SK-N-SH (cell line): Measurements from ENCODE around the gene OR6B1. TPM values are rescaled to one million over a fixed set of nuclear protein-coding genes. Genes with fewer than 3 reads are reported as not detected.

Experiments used
- CTCF ChIA-PET: fragments of 300-600, 350-600 bp; formaldehyde crosslinking; extraction: SDS; loops from one replicate; lab custom pipeline; 2021; lab: Yijun Ruan, JAX
- POLR2A ChIA-PET: fragments of 350-600 bp; sonication (Branson Sonifier 250); formaldehyde crosslinking; extraction: SDS; loops from one replicate; lab custom pipeline; 2020; ENCODE audit warnings: antibody characterized with exemption, inconsistent platforms; lab: Yijun Ruan, JAX
- DNase-seq: peaks from one replicate; pipeline ENCODE4 v3.0.0; 2012
- H2AFZ ChIP-seq: fragments of 200-600 bp; sonication (generic); 2 replicates; pipeline ENCODE4 v1.8.1; 2016; ENCODE audit warnings: antibody characterized with exemption, mild to moderate bottlenecking, low read depth
- H3F3A ChIP-seq: fragments of 200-600 bp; sonication (generic); replicated peaks from 2 replicates; pipeline ENCODE3; 2016; ENCODE audit warnings: antibody characterized with exemption, mild to moderate bottlenecking; ENCODE audit not compliant: insufficient read depth
- H3K27ac ChIP-seq, 2 experiments: fragments of 200-500 bp in 1 of 2; fragments of 200-600 bp in 1 of 2; sonication (Bioruptor generic) in 1 of 2; sonication (generic), shearing (Covaris generic) in 1 of 2; 2 replicates each; pipeline versions ENCODE4 v1.5.1 to v1.6.1; 2014 to 2016; ENCODE audit warnings: low read depth in 2 of 2, inconsistent platforms in 1 of 2, low read length in 1 of 2, mild to moderate bottlenecking in 1 of 2, mixed read lengths in 1 of 2
- H3K27me3 ChIP-seq: fragments of 200-600 bp; sonication (generic), shearing (Covaris generic); 2 replicates; pipeline ENCODE4 v1.6.1; 2016; ENCODE audit warnings: mixed run types; ENCODE audit not compliant: insufficient read depth
- H3K36me3 ChIP-seq, 2 experiments: fragments of 200-500 bp in 1 of 2; fragments of 200-600 bp in 1 of 2; sonication (Bioruptor generic) in 1 of 2; sonication (generic) in 1 of 2; replicated peaks in 1 of 2; 2 replicates each; pipeline versions ENCODE3 to v1.5.1; 2014 to 2016; ENCODE audit warnings: low read length in 1 of 2, mild to moderate bottlenecking in 1 of 2; ENCODE audit not compliant: insufficient read depth in 2 of 2, control insufficient read depth in 1 of 2
- H3K4me1 ChIP-seq, 2 experiments: fragments of 200-500 bp in 1 of 2; fragments of 200-600 bp in 1 of 2; sonication (Bioruptor generic) in 1 of 2; sonication (generic), shearing (Covaris generic) in 1 of 2; 2 replicates each; pipeline versions ENCODE4 v1.5.1 to v1.6.1; 2014 to 2016; ENCODE audit warnings: low read depth in 1 of 2, low read length in 1 of 2, mixed run types in 1 of 2; ENCODE audit not compliant: insufficient read depth in 2 of 2, control insufficient read depth in 1 of 2
- H3K4me2 ChIP-seq: fragments of 200-600 bp; sonication (generic), shearing (Covaris generic); 2 replicates; pipeline ENCODE4 v1.6.1; 2017; ENCODE audit warnings: mixed run types
- H3K4me3 ChIP-seq, 2 experiments: fragments of 200-500 bp in 1 of 2; fragments of 200-600 bp in 1 of 2; sonication (Bioruptor generic) in 1 of 2; sonication (generic), shearing (Covaris generic) in 1 of 2; 2 replicates each; pipeline versions ENCODE4 v1.5.1 to v1.8.1; 2014 to 2016; ENCODE audit warnings: low read depth in 2 of 2, inconsistent platforms in 1 of 2, low read length in 1 of 2, mild to moderate bottlenecking in 1 of 2, mixed read lengths in 1 of 2, moderate library complexity in 1 of 2
- H3K79me2 ChIP-seq: fragments of 200-600 bp; sonication (generic); 2 replicates; pipeline ENCODE4 v1.8.1; 2017; ENCODE audit warnings: mild to moderate bottlenecking; ENCODE audit not compliant: insufficient read depth
- H3K9ac ChIP-seq: fragments of 200-600 bp; sonication (generic); 2 replicates; pipeline ENCODE4 v1.6.1; 2017; ENCODE audit warnings: mixed run types
- H3K9me2 ChIP-seq: fragments of 200-600 bp; sonication (generic); 2 replicates; pipeline ENCODE4 v1.6.1; 2017; ENCODE audit warnings: mixed run types
- H3K9me3 ChIP-seq: fragments of 200-600 bp; sonication (generic); 2 replicates; pipeline ENCODE4 v1.6.1; 2017; ENCODE audit warnings: mixed run types, mild to moderate bottlenecking, moderate library complexity
- H4K20me1 ChIP-seq: fragments of 200-600 bp; sonication (generic); 2 replicates; pipeline ENCODE4 v1.6.1; 2017; ENCODE audit warnings: mild to moderate bottlenecking, mixed run types; ENCODE audit not compliant: insufficient read depth
- CHD2 ChIP-seq: fragments of 150-350 bp; IDR thresholded peaks from 2 replicates; pipeline ENCODE4 v1.6.1; 2018; ENCODE audit warnings: low read length; ENCODE audit not compliant: partially characterized antibody
- CTCF ChIP-seq: fragments of 200-600 bp; sonication (generic); IDR thresholded peaks from 2 replicates; pipeline ENCODE4 v1.6.1; 2017; ENCODE audit warnings: antibody characterized with exemption, mild to moderate bottlenecking, moderate library complexity
- EP300 ChIP-seq, 2 experiments: IDR thresholded peaks; 2 replicates each; pipeline versions ENCODE4 v1.4.0 to v1.6.1; 2012; ENCODE audit warnings: borderline replicate concordance in 1 of 2, low read depth in 1 of 2, low read length in 1 of 2
- EZH2phosphoT487 ChIP-seq: fragments of 200-600 bp; sonication (generic); IDR thresholded peaks from 2 replicates; pipeline ENCODE4 v1.6.1; 2017; ENCODE audit warnings: low read depth, mixed run types, mild to moderate bottlenecking, antibody characterized with exemption, moderate library complexity, borderline replicate concordance
- FOSL2 ChIP-seq: IDR thresholded peaks from 2 replicates; pipeline ENCODE4 v1.4.0; 2012; ENCODE audit warnings: low read depth, mild to moderate bottlenecking, moderate library complexity, borderline replicate concordance
- FOXJ3 ChIP-seq: sonication (generic); formaldehyde crosslinking; IDR thresholded peaks from 2 replicates; pipeline ENCODE4 v1.5.1; 2020; ENCODE audit warnings: mild to moderate bottlenecking, missing genetic modification reagents
- FOXM1 ChIP-seq: IDR thresholded peaks from 2 replicates; pipeline ENCODE4 v1.4.0; 2012; ENCODE audit warnings: low read depth, mild to moderate bottlenecking
- GABPA ChIP-seq: IDR thresholded peaks from 2 replicates; pipeline ENCODE4 v1.4.0; 2012; ENCODE audit warnings: low read depth, mild to moderate bottlenecking
- GATA2 ChIP-seq: sonication (generic); formaldehyde crosslinking; IDR thresholded peaks from 2 replicates; pipeline ENCODE4 v1.5.0; 2020; ENCODE audit warnings: mild to moderate bottlenecking, missing genetic modification reagents
- JUND ChIP-seq: IDR thresholded peaks from 2 replicates; pipeline ENCODE4 v1.4.0; 2012
- MAX ChIP-seq: IDR thresholded peaks from 2 replicates; pipeline ENCODE4 v1.4.0; 2012; ENCODE audit warnings: low read depth
- MEF2A ChIP-seq: IDR thresholded peaks from 2 replicates; pipeline ENCODE4 v1.4.0; 2012; ENCODE audit warnings: low read depth, borderline replicate concordance
- NFIC ChIP-seq: IDR thresholded peaks from 2 replicates; pipeline ENCODE4 v1.4.0; 2012; ENCODE audit warnings: borderline replicate concordance
- PBX3 ChIP-seq: IDR thresholded peaks from 2 replicates; pipeline ENCODE4; 2012
- POLR2AphosphoS5 ChIP-seq: IDR thresholded peaks from 2 replicates; pipeline ENCODE4 v1.6.1; 2012; ENCODE audit warnings: low read depth, low read length
- RCOR1 ChIP-seq: fragments of 150-350 bp; IDR thresholded peaks from 2 replicates; pipeline ENCODE4 v1.6.1; 2017; ENCODE audit warnings: antibody characterized with exemption, low read length
- RFX5 ChIP-seq: IDR thresholded peaks from 2 replicates; pipeline ENCODE4 v1.6.1; 2012; ENCODE audit warnings: mild to moderate bottlenecking, improper control_type of control experiment, low read length
- RXRA ChIP-seq: IDR thresholded peaks from 2 replicates; pipeline ENCODE4 v1.4.0; 2012; ENCODE audit warnings: low read depth, mild to moderate bottlenecking, borderline replicate concordance
- SIN3A ChIP-seq: IDR thresholded peaks from 2 replicates; pipeline ENCODE4 v1.6.1; 2012; ENCODE audit warnings: low read depth, mild to moderate bottlenecking, low read length, moderate library complexity, borderline replicate concordance
- TAF1 ChIP-seq: IDR thresholded peaks from 2 replicates; pipeline ENCODE4 v1.6.1; 2012; ENCODE audit warnings: low read depth, mild to moderate bottlenecking, low read length, moderate library complexity, borderline replicate concordance
- TCF12 ChIP-seq: IDR thresholded peaks from 2 replicates; pipeline ENCODE4 v1.4.0; 2012
- TEAD4 ChIP-seq: IDR thresholded peaks from 2 replicates; pipeline ENCODE4 v1.4.0; 2012; ENCODE audit warnings: mild to moderate bottlenecking, borderline replicate concordance; ENCODE audit not compliant: insufficient read depth
- USF2 ChIP-seq: fragments of 150-350 bp; IDR thresholded peaks from 2 replicates; pipeline ENCODE4 v1.6.1; 2017; ENCODE audit warnings: antibody characterized with exemption, low read length, low read depth, borderline replicate concordance
- YY1 ChIP-seq: IDR thresholded peaks from 2 replicates; pipeline ENCODE4 v1.4.0; 2012; ENCODE audit warnings: low read depth, mild to moderate bottlenecking
- WGBS: methylation state at CpG from one replicate; pipeline ENCODE4 v1.1.6; 2017; ENCODE audit warnings: low lambda C conversion rate; 5-methylcytosine and 5-hydroxymethylcytosine counted together
- polyA plus RNA-seq, 3 experiments: library from polyadenylated mRNA; depleted of rRNA; stranded (reverse); fragments of >200 nt; gene quantifications; 2 replicates each; pipeline ENCODE4 v1.2.3, GENCODE V29; 2012

The OR6B1 gene
- polyA plus RNA-seq, 1 of the 3 experiments (the other 2 are of a cell fraction), result not detected

- Histone ChIP-seq H2AFZ (0 out of 2 replicates have a peak overlapping the region, but pooled peaks have one; percentile 29), H3K9ac (0 out of 2 replicates have a peak overlapping the region, but pooled peaks have one; percentile 6), H3F3A (peaks cover 6% of the 10 kb centered on the region), H4K20me1 (no peaks in the 10 kb centered on the region), H3K36me3 (no peaks in the 10 kb centered on the region), H3K27me3 (no peaks in the 10 kb centered on the region), H3K4me3 (no peak overlapping the region), H3K27ac (peak overlapping the region in 1 of 2 experiments; percentile 74; a peak in 2 of 4 replicates), H3K9me2 (no peaks in the 10 kb centered on the region), H3K4me1 (0 out of 4 replicates have a peak, but pooled peaks cover 0 to 6% of the 10 kb centered on the region in 2 experiments), H3K4me2 (peak overlapping the region; percentile 26; the same call in 1 of the 2 replicates), H3K9me3 (no peaks in the 10 kb centered on the region), H3K79me2 (no peaks in the 10 kb centered on the region)
- WGBS, result 0% methylated on average over 2 of the region's 2 CpGs
- POLR2A ChIA-PET, result no interaction called here
- DNase-seq, result no peak
- TF ChIP-seq GABPA (no peak), FOXJ3 (no peak), CHD2 (no peak), POLR2AphosphoS5 (peak; percentile 43; the same call in 1 of the 2 replicates), PBX3 (peak; percentile 70), RXRA (no peak), TEAD4 (peak; percentile 16; the same call in 1 of the 2 replicates), FOXM1 (no peak), MEF2A (no peak), JUND (peak; percentile 91), RCOR1 (no peak), MAX (peak; percentile 31; the same call in 1 of the 2 replicates), USF2 (no peak), YY1 (no peak), TCF12 (peak; percentile 86), FOSL2 (peak; percentile 86), RFX5 (no peak), EP300 (IDR thresholded peaks at IDR 0.05; ENCODE audit: borderline replicate concordance in 1 of 2, low read depth in 1 of 2, low read length in 1 of 2) (peak in 1 of 2 experiments; percentile 63; a peak in 1 of 4 replicates), NFIC (peak; percentile 30; the same call in 1 of the 2 replicates)
- CTCF ChIA-PET, result no interaction called here
Measured at GRCh38 chr7:144019457-144019856, 19.3 kb downstream of the OR6B1 start.

- no peak overlapping the region for H3K27ac ChIP-seq
- H3K9me3 ChIP-seq, result no peaks in the 10 kb centered on the region
- no peak for DNase-seq
- H4K20me1 ChIP-seq, result no peaks in the 10 kb centered on the region
- no peak overlapping the region for H2AFZ ChIP-seq
- H3K36me3 ChIP-seq, result no peaks in the 10 kb centered on the region
- no peaks in the 10 kb centered on the region for H3K79me2 ChIP-seq
- 28% methylated on average over 3 of the region's 3 CpGs for WGBS
- ChIA-PET POLR2A (no interaction called here), CTCF (interaction anchor here (0.8 to 1.2 kb wide), 2 partner anchors 8 to 108 kb away, joined by 3 read pairs; no protein-coding TSS in a partner anchor)
- H3F3A ChIP-seq, result peaks cover 6% of the 10 kb centered on the region
- no peaks in the 10 kb centered on the region; the same call in 1 of the 2 replicates for H3K27me3 ChIP-seq
- no peaks in the 10 kb centered on the region for H3K9me2 ChIP-seq
- H3K9ac ChIP-seq, result no peak overlapping the region
- H3K4me2 ChIP-seq, result no peak overlapping the region
- no peak overlapping the region for H3K4me3 ChIP-seq
- H3K4me1 ChIP-seq, result 0 out of 4 replicates have a peak, but pooled peaks cover 0 to 6% of the 10 kb centered on the region in 2 experiments
- TF ChIP-seq GATA2 (CRISPR knock-in tag), result no peak
- TF ChIP-seq MAX, result no peak
- TF ChIP-seq MEF2A, result no peak
- no peak for TF ChIP-seq RXRA
- TF ChIP-seq TAF1, result no peak
- TF ChIP-seq USF2, result no peak
- no peak for TF ChIP-seq POLR2AphosphoS5
- no peak for TF ChIP-seq YY1
- TF ChIP-seq FOXJ3, result no peak
- TF ChIP-seq SIN3A, result no peak
- no peak for TF ChIP-seq CTCF
- TF ChIP-seq EZH2phosphoT487, result no peak
Measured at GRCh38 chr7:144020340-144020739, 20.2 kb downstream of the OR6B1 start.
